ENCODE data around the gene CNTNAP2. TPM values are rescaled to one million over a fixed set of nuclear protein-coding genes. Genes with fewer than 3 reads are reported as not detected.

CNTNAP2 gene
- total RNA-seq, 1 experiment from 2014 or later: 64.5 TPM

- Histone ChIP-seq H3T11ph (ENCODE audit: low read length) (no peak overlapping the region), H3K56ac (ENCODE audit: insufficient read length, low read depth, low read length) (no peak overlapping the region), H2BK15ac (ENCODE audit: low read depth, low read length) (no peak overlapping the region), H3K4ac (ENCODE audit: low read depth, low read length) (no peak overlapping the region), H2BK20ac (ENCODE audit: low read depth, low read length, poor library complexity, severe bottlenecking) (no peak overlapping the region), H3K27ac (ENCODE audit: insufficient read length, low read depth, low read length) (no peak overlapping the region), H3K23ac (ENCODE audit: insufficient read length, low read depth, low read length) (no peak overlapping the region), H3K79me1 (ENCODE audit: insufficient read depth, low read depth, low read length, poor library complexity, severe bottlenecking) (no peaks in the 10 kb centered on the region), H2AFZ (ENCODE audit: low read length) (no peak overlapping the region), H2BK12ac (ENCODE audit: insufficient read length, low read depth, low read length) (no peak overlapping the region), H3K4me1 (ENCODE audit: insufficient read depth, low read length) (no peaks in the 10 kb centered on the region), H4K20me1 (ENCODE audit: control insufficient read depth, insufficient read depth, insufficient read length) (no peaks in the 10 kb centered on the region), H2BK120ac (ENCODE audit: low read depth, low read length, poor library complexity, severe bottlenecking) (no peak overlapping the region), H4K8ac (replicated peaks; ENCODE audit: insufficient read length, low read depth, low read length) (no peak overlapping the region), H3K14ac (ENCODE audit: insufficient read depth, low read length) (no peak overlapping the region), H2BK5ac (ENCODE audit: insufficient read length, low read length) (no peak overlapping the region), H4K5ac (ENCODE audit: insufficient read length, low read depth, low read length) (no peak overlapping the region), H3K9me3 (ENCODE audit: control insufficient read depth, low read depth, low read length) (no peaks in the 10 kb centered on the region), H3K18ac (ENCODE audit: insufficient read length, low read depth, low read length) (no peak overlapping the region), H3K9ac (ENCODE audit: extremely low read depth, insufficient read length, low read length) (no peak overlapping the region), H2AK5ac (ENCODE audit: insufficient read length, low read length) (no peak overlapping the region), H4K91ac (ENCODE audit: insufficient read length, low read depth, low read length) (no peak overlapping the region), H3K27me3 (ENCODE audit: insufficient read depth, low read length) (no peaks in the 10 kb centered on the region), H3K79me2 (ENCODE audit: insufficient read depth, low read length) (no peaks in the 10 kb centered on the region), H3K4me2 (ENCODE audit: insufficient read depth, insufficient read length, low read length) (no peak overlapping the region), H3K23me2 (ENCODE audit: insufficient read length, low read depth, low read length, poor library complexity, severe bottlenecking) (no peaks in the 10 kb centered on the region)
- H3K36me3 Mint-ChIP-seq (ENCODE audit: insufficient read depth in 1 of 3, low read depth in 3 of 3): peaks cover 0 to 8% (median 0%) of the 10 kb centered on the region in 3 experiments; a peak in 3 of 7 replicates
- no peak overlapping the region for H3K4me3 Mint-ChIP-seq
- H3K9me3 Mint-ChIP-seq: peaks cover 0 to 12% of the 10 kb centered on the region in 2 experiments; a peak in 2 of 5 replicates
- H3K4me1 Mint-ChIP-seq: no peaks in the 10 kb centered on the region
- H3K27me3 Mint-ChIP-seq (ENCODE audit: low read depth): no peaks in the 10 kb centered on the region
- no peak for DNase-seq
- no peak overlapping the region for H3K27ac Mint-ChIP-seq
- peak; percentile 44; the same call in 2 of the 3 replicates for TF ChIP-seq CTCF (conservative IDR thresholded peaks at IDR 0.05)
Observed at GRCh38 chr7:147805996-147806576, 1689.5 kb downstream of the CNTNAP2 start.
